GM23338 (cell line): Measurements from ENCODE around the gene ANKRD11.

Source experiments
- EZH2 ChIP-seq: fragments of 200-600 bp; sonication (generic); IDR thresholded peaks from one replicate; pipeline ENCODE4 v1.8.0; 2017; ENCODE audit warnings: antibody characterized with exemption, mild to moderate bottlenecking, low read depth; ENCODE audit not compliant: unreplicated experiment
- EZH2phosphoT487 ChIP-seq: fragments of 200-600 bp; sonication (generic); IDR thresholded peaks from one replicate; pipeline ENCODE4 v1.8.1; 2018; ENCODE audit warnings: antibody characterized with exemption; ENCODE audit not compliant: unreplicated experiment
- JUNB ChIP-seq: IDR thresholded peaks from one replicate; pipeline ENCODE4 v1.6.1; 2016; ENCODE audit warnings: antibody characterized with exemption; ENCODE audit not compliant: unreplicated experiment
- POLR2AphosphoS5 ChIP-seq: IDR thresholded peaks from 2 replicates; pipeline ENCODE4 v1.6.1; 2016; ENCODE audit warnings: antibody characterized with exemption, low read depth
- STAT1 ChIP-seq: IDR thresholded peaks from one replicate; pipeline ENCODE4 v1.6.1; 2016; ENCODE audit warnings: antibody characterized with exemption; ENCODE audit not compliant: unreplicated experiment
- TF ChIP-seq, protein P1 (sequence below), 2 experiments: fragments of 200-600 bp in 1 of 2; sonication (generic) in 1 of 2; conservative IDR thresholded peaks; 2 replicates each; pipeline versions ENCODE4 v1.5.1 to v1.6.1; 2016 to 2017; ENCODE audit warnings: antibody characterized with exemption in 2 of 2, low read depth in 2 of 2, mild to moderate bottlenecking in 2 of 2, moderate library complexity in 1 of 2
- TF ChIP-seq, protein P2 (sequence below): IDR thresholded peaks from 2 replicates; pipeline ENCODE4 v1.6.1; 2016; ENCODE audit warnings: antibody characterized with exemption
- TF ChIP-seq, protein P3 (sequence below): IDR thresholded peaks from one replicate; pipeline ENCODE4 v1.6.1; 2018; ENCODE audit warnings: antibody characterized with exemption; ENCODE audit not compliant: unreplicated experiment

GRCh38 chr16:89345642-89346150 lies 144.7 kb downstream of the ANKRD11 start:
- TF ChIP-seq POLR2AphosphoS5 (no peak), EZH2 (no peak), JUNB (no peak), EZH2phosphoT487 (no peak), STAT1 (no peak)
- TF ChIP-seq, protein P1, sequence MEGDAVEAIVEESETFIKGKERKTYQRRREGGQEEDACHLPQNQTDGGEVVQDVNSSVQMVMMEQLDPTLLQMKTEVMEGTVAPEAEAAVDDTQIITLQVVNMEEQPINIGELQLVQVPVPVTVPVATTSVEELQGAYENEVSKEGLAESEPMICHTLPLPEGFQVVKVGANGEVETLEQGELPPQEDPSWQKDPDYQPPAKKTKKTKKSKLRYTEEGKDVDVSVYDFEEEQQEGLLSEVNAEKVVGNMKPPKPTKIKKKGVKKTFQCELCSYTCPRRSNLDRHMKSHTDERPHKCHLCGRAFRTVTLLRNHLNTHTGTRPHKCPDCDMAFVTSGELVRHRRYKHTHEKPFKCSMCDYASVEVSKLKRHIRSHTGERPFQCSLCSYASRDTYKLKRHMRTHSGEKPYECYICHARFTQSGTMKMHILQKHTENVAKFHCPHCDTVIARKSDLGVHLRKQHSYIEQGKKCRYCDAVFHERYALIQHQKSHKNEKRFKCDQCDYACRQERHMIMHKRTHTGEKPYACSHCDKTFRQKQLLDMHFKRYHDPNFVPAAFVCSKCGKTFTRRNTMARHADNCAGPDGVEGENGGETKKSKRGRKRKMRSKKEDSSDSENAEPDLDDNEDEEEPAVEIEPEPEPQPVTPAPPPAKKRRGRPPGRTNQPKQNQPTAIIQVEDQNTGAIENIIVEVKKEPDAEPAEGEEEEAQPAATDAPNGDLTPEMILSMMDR (conservative IDR thresholded peaks at IDR 0.05; ENCODE audit: low read depth in 2 of 2) = no peak
- TF ChIP-seq, protein P2, sequence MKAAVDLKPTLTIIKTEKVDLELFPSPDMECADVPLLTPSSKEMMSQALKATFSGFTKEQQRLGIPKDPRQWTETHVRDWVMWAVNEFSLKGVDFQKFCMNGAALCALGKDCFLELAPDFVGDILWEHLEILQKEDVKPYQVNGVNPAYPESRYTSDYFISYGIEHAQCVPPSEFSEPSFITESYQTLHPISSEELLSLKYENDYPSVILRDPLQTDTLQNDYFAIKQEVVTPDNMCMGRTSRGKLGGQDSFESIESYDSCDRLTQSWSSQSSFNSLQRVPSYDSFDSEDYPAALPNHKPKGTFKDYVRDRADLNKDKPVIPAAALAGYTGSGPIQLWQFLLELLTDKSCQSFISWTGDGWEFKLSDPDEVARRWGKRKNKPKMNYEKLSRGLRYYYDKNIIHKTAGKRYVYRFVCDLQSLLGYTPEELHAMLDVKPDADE = no peak
- TF ChIP-seq, protein P3, sequence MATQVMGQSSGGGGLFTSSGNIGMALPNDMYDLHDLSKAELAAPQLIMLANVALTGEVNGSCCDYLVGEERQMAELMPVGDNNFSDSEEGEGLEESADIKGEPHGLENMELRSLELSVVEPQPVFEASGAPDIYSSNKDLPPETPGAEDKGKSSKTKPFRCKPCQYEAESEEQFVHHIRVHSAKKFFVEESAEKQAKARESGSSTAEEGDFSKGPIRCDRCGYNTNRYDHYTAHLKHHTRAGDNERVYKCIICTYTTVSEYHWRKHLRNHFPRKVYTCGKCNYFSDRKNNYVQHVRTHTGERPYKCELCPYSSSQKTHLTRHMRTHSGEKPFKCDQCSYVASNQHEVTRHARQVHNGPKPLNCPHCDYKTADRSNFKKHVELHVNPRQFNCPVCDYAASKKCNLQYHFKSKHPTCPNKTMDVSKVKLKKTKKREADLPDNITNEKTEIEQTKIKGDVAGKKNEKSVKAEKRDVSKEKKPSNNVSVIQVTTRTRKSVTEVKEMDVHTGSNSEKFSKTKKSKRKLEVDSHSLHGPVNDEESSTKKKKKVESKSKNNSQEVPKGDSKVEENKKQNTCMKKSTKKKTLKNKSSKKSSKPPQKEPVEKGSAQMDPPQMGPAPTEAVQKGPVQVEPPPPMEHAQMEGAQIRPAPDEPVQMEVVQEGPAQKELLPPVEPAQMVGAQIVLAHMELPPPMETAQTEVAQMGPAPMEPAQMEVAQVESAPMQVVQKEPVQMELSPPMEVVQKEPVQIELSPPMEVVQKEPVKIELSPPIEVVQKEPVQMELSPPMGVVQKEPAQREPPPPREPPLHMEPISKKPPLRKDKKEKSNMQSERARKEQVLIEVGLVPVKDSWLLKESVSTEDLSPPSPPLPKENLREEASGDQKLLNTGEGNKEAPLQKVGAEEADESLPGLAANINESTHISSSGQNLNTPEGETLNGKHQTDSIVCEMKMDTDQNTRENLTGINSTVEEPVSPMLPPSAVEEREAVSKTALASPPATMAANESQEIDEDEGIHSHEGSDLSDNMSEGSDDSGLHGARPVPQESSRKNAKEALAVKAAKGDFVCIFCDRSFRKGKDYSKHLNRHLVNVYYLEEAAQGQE = no peak
